Ectodermal cell (in vitro differentiated cells): ENCODE measurements around the gene ARHGAP23.
"Not testable (repeated sequence)": the region's sequence is repeated elsewhere in the genome, so short reads cannot be mapped to it uniquely, and the experiment has no call there.

Experiments used
- H3K27ac ChIP-seq: 2 replicates; pipeline ENCODE4 v1.7.0; 2013; ENCODE audit warnings: mild to moderate bottlenecking, low read depth, low read length; ENCODE audit not compliant: insufficient read depth, poor library complexity, severe bottlenecking
- H3K27me3 ChIP-seq: 2 replicates; pipeline ENCODE4 v1.7.0; 2013; ENCODE audit warnings: mild to moderate bottlenecking, low read length; ENCODE audit not compliant: insufficient read depth, control insufficient read depth, poor library complexity, severe bottlenecking
- H3K36me3 ChIP-seq: one replicate; pipeline ENCODE4 v1.7.0; 2013; ENCODE audit warnings: low read length; ENCODE audit not compliant: control insufficient read depth, insufficient read depth
- H3K4me1 ChIP-seq: one replicate; pipeline ENCODE4 v1.7.0; 2013; ENCODE audit warnings: low read length; ENCODE audit not compliant: control insufficient read depth, insufficient read depth
- H3K4me3 ChIP-seq: 2 replicates; pipeline ENCODE4 v1.7.0; 2013; ENCODE audit warnings: low read depth, low read length, control low read depth; ENCODE audit not compliant: insufficient read depth
- H3K9me3 ChIP-seq: 2 replicates; pipeline ENCODE4 v1.7.0; 2013; ENCODE audit warnings: mild to moderate bottlenecking, low read length, moderate library complexity; ENCODE audit not compliant: control insufficient read depth
- WGBS, 2 experiments: methylation state at CpG; one replicate each; pipeline ENCODE4 v1.1.7; 2013; ENCODE audit warnings: missing lambda C conversion rate in 2 of 2; 5-methylcytosine and 5-hydroxymethylcytosine counted together

Gene ARHGAP23

GRCh38 chr17:38461683-38462082 is 33.4 kb downstream of the ARHGAP23 start:
- no peak overlapping the region for H3K27ac ChIP-seq
- no peaks in the 10 kb centered on the region for H3K36me3 ChIP-seq
- WGBS, 2 experiments: 95 to 96% methylated on average over 7 of the region's 7 CpGs
- H3K9me3 ChIP-seq: no peaks in the 10 kb centered on the region
- H3K4me3 ChIP-seq: no peak overlapping the region
- H3K4me1 ChIP-seq: peaks cover 32% of the 10 kb centered on the region
- H3K27me3 ChIP-seq: no peaks in the 10 kb centered on the region

GRCh38 chr17:38463451-38463858 is 35.2 kb downstream of the ARHGAP23 start:
- Histone ChIP-seq H3K27me3 (no peaks in the 10 kb centered on the region), H3K36me3 (peaks cover 3% of the 10 kb centered on the region), H3K9me3 (no peaks in the 10 kb centered on the region), H3K4me1 (peaks cover 32% of the 10 kb centered on the region), H3K27ac (no peak overlapping the region), H3K4me3 (no peak overlapping the region)
- WGBS, 2 experiments: 90 to 94% methylated on average over 8 of the region's 8 CpGs

DNA sequence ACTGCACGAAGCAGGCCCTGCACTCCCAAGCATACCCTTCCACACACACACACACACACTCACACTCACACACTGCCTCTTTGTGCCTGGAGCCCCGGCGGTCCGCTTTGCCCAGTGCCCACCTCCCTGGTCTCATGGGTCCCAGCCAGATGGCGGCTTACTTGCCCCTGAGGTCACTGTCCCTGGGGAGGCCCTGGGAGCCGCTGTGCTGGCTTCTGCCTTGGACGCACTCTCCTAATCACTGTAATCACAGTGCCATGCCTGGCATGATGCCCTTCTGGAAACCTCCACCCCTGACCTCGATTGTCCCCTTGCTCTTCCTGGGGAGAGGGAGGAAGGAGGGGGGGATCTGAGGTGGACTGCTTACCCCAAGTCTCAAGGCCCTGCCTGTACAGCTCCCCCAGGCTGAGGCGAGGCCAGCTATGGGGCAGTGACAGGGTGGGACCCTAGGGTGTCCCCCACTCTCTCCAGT is 36.0 kb downstream of the ARHGAP23 start:
- Histone ChIP-seq H3K9me3 (no peaks in the 10 kb centered on the region), H3K4me1 (peaks cover 32% of the 10 kb centered on the region), H3K27ac (no peak overlapping the region), H3K4me3 (no peak overlapping the region), H3K27me3 (no peaks in the 10 kb centered on the region), H3K36me3 (peaks cover 3% of the 10 kb centered on the region)
- 94 to 95% methylated on average over 9 of the region's 9 CpGs for WGBS, 2 experiments

- H3K36me3 ChIP-seq: peaks cover 3% of the 10 kb centered on the region
- no peak overlapping the region for H3K4me3 ChIP-seq
- H3K9me3 ChIP-seq: no peaks in the 10 kb centered on the region
- peaks cover 30% of the 10 kb centered on the region for H3K4me1 ChIP-seq
- WGBS, 2 experiments: 74 to 77% methylated on average over 21 to 28 of the region's 28 CpGs
- no peaks in the 10 kb centered on the region for H3K27me3 ChIP-seq
- H3K27ac ChIP-seq: no peak overlapping the region
Observed at GRCh38 chr17:38464723-38465390, 36.6 kb downstream of the ARHGAP23 start.

DNA sequence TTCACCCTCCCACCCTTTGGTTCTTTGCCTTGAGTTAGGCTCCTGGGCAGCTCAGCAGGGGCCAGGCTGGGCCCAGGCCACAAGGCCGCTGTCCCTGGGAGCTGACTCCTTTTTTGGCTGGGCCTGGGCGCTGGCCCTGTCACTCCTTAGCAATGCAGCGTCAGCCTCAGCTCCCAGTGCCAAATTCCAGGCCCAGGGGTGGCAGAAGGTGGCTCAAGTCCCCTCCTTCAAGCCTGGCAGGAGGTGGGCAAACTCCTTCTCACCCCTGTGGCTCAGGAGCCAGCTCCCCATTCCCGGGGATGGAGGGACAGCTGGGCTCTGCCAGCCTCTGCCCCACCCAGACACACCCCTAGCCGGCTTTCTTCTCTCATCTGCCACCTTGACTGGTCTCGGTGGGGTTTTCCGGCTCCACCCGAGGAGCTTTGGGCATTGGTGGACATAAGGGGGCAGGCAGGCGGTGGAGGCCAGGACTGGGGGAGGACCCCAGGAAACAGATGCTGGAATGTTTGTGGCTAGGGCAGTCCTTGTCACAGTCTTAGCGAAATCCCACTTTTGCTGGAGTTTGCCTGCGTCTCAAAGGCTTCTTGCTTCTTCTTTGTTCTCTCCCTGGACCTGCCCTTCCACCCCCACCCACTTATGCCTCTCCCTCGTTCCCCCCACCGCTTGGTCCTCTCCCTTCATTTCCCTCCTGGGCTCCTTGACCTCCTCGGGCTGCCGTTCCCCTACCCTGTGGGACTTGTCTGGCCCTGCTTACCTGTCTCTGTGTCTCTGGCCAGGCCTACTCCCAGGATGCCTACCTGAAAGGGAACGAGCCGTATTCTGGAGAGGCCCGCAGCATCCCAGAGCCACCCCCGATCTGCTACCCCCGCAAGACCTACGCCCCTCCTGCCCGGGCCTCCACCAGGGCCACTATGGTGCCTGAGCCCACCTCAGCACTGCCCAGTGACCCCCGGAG is 37.4 kb downstream of the ARHGAP23 start:
- no peaks in the 10 kb centered on the region for H3K27me3 ChIP-seq
- peaks cover 3% of the 10 kb centered on the region for H3K36me3 ChIP-seq
- no peaks in the 10 kb centered on the region for H3K9me3 ChIP-seq
- 93 to 94% methylated on average over 23 of the region's 23 CpGs for WGBS, 2 experiments
- H3K4me3 ChIP-seq: no peak overlapping the region
- no peak overlapping the region for H3K27ac ChIP-seq
- peaks cover 22% of the 10 kb centered on the region for H3K4me1 ChIP-seq

DNA sequence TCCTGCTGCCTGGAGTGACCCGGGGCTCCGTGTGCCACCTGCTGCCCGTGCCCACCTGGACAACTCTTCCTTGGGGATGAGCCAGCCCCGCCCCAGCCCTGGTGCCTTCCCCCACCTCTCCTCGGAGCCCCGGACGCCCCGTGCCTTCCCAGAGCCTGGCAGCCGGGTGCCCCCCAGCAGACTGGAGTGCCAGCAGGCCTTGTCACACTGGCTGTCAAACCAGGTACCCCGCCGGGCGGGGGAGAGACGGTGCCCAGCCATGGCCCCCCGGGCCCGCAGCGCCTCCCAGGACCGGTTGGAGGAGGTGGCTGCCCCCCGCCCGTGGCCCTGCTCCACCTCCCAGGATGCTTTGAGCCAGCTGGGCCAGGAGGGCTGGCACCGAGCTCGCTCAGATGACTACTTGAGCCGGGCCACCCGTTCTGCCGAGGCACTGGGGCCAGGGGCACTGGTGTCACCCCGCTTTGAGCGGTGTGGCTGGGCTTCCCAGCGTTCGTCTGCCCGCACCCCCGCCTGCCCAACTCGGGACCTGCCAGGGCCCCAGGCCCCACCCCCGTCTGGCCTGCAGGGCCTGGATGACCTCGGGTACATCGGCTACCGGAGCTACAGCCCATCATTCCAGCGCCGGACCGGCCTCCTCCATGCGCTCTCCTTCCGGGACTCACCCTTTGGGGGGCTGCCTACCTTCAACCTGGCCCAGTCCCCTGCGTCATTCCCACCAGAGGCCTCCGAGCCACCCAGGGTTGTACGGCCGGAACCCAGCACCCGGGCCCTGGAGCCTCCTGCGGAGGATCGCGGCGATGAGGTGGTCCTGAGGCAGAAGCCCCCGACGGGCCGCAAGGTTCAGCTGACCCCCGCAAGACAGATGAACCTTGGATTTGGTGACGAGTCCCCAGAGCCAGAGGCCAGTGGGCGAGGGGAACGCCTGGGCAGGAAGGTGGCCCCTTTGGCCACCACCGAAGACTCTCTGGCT is 38.4 kb downstream of the ARHGAP23 start:
- H3K36me3 ChIP-seq: peaks cover 3% of the 10 kb centered on the region
- H3K4me1 ChIP-seq: peaks cover 15% of the 10 kb centered on the region
- no peak overlapping the region for H3K27ac ChIP-seq
- WGBS, 2 experiments: 96% methylated on average over 57 of the region's 57 CpGs
- H3K4me3 ChIP-seq: no peak overlapping the region
- no peaks in the 10 kb centered on the region for H3K9me3 ChIP-seq
- no peaks in the 10 kb centered on the region for H3K27me3 ChIP-seq

DNA sequence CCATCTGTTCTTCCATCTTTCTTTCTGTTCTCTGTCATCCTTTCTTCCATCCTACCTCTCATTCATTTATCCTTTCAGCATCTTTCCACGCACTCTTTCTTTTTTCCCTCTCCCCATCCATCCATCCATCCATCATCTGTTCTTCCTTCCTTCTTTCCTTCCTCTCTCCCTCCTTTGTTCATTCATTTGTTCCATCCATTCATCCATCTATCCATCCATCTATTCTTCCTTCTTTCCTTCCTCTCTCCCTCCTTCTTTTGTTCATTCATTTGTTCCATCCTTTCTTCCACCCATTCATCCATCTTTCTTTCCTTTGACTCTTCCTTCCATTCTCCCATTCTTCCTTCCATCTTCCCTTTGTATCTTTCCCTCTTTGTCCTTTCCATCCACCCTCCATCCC is 39.2 kb downstream of the ARHGAP23 start:
- no peaks in the 10 kb centered on the region for H3K9me3 ChIP-seq
- peaks cover 15% of the 10 kb centered on the region for H3K4me1 ChIP-seq
- H3K4me3 ChIP-seq: no peak overlapping the region
- H3K36me3 ChIP-seq: peaks cover 3% of the 10 kb centered on the region
- H3K27me3 ChIP-seq: no peaks in the 10 kb centered on the region
- H3K27ac ChIP-seq: no peak overlapping the region
- 95 to 96% methylated on average over 1 of the region's 1 CpG for WGBS, 2 experiments

DNA sequence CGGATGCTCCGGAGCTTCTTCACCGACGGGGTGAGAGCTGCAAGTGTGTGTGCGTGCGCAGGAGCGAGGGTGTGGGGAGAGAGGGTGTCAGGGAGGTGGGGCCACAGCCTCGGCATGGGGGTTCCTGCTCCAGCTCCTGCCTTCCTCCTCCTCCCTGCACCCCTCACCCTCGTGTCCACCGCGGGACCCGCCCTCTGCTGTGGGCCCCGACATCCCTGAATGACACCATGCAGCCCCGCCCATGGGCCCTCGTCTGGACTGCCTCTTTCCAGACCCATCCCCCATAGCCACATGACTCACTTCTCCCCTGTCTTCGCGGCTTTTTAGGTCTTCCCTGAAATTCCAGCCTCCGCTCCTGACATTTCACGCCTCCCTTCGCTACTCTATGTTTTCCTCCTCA is 41.6 kb downstream of the ARHGAP23 start:
- 81 to 82% methylated on average over 18 to 20 of the region's 20 CpGs for WGBS, 2 experiments
- H3K4me1 ChIP-seq: peaks cover 9% of the 10 kb centered on the region
- H3K27ac ChIP-seq: no peak overlapping the region
- H3K36me3 ChIP-seq: peaks cover 3% of the 10 kb centered on the region
- no peaks in the 10 kb centered on the region for H3K27me3 ChIP-seq
- H3K4me3 ChIP-seq: no peak overlapping the region
- no peaks in the 10 kb centered on the region for H3K9me3 ChIP-seq

- H3K9me3 ChIP-seq, H3K27ac ChIP-seq, H3K4me1 ChIP-seq, H3K36me3 ChIP-seq, H3K4me3 ChIP-seq, H3K27me3 ChIP-seq: not testable (repeated sequence)
- 87 to 96% methylated on average over 8 of the region's 8 CpGs for WGBS, 2 experiments
Observed at GRCh38 chr17:38471253-38471652, 43.0 kb downstream of the ARHGAP23 start.
